HepG2 (cell line): ENCODE results near the gene ENAH. TPM values are rescaled to one million over a fixed set of nuclear protein-coding genes. Genes with fewer than 3 reads are reported as not detected.
A peak's percentile ranks its signal among the peaks of the same experiment; 100 is the strongest.

Source experiments
- CEBPB ChIP-seq: IDR thresholded peaks from 2 replicates; pipeline ENCODE4 v1.6.1; 2011; ENCODE audit warnings: low read depth, low read length, improper control_type of control experiment, borderline replicate concordance
- CEBPZ ChIP-seq: IDR thresholded peaks from 2 replicates; pipeline ENCODE4 v1.6.1; 2012; ENCODE audit warnings: low read length, improper control_type of control experiment
- CREBL2 ChIP-seq: sonication (generic); formaldehyde crosslinking; IDR thresholded peaks from 2 replicates; pipeline ENCODE4 v1.8.1; 2023; ENCODE audit warnings: missing genetic modification reagents, mild to moderate bottlenecking, borderline replicate concordance
- JUN ChIP-seq: sonication (generic); formaldehyde crosslinking; IDR thresholded peaks from 2 replicates; pipeline ENCODE4 v1.4.0; 2020; ENCODE audit warnings: mild to moderate bottlenecking, missing genetic modification reagents
- KDM3A ChIP-seq: IDR thresholded peaks from 2 replicates; pipeline ENCODE4 v1.6.1; 2018; ENCODE audit warnings: low read depth, missing compliant biosample characterization
- NFE2 ChIP-seq: sonication (generic); formaldehyde crosslinking; IDR thresholded peaks from 2 replicates; pipeline ENCODE4 v1.4.0; 2020; ENCODE audit warnings: missing genetic modification reagents
- POLR2A ChIP-seq, 2 experiments: IDR thresholded peaks; 2 replicates each; pipeline ENCODE4 v1.6.1; 2011; ENCODE audit warnings: low read depth in 2 of 2, low read length in 2 of 2, mild to moderate bottlenecking in 1 of 2, moderate library complexity in 1 of 2; ENCODE audit not compliant: insufficient read depth in 1 of 2
- POLR2G ChIP-seq: fragments of 200-400 bp; formaldehyde crosslinking; IDR thresholded peaks from 2 replicates; pipeline ENCODE4 v1.6.1; 2018; ENCODE audit warnings: mild to moderate bottlenecking, low read depth, low read length, moderate library complexity
- PTBP1 ChIP-seq: fragments of 200-400 bp; formaldehyde crosslinking; IDR thresholded peaks from 2 replicates; pipeline ENCODE4 v1.6.1; 2018; ENCODE audit warnings: low read length, low read depth; ENCODE audit not compliant: poor library complexity, severe bottlenecking
- RXRB ChIP-seq: IDR thresholded peaks from 2 replicates; pipeline ENCODE4 v1.6.1; 2016; ENCODE audit warnings: borderline replicate concordance, missing genetic modification reagents, missing compliant biosample characterization
- SP1 ChIP-seq, 2 experiments: fragments of 450-650 bp in 1 of 2; sonication (generic) in 1 of 2; formaldehyde crosslinking in 1 of 2; IDR thresholded peaks; 2 replicates each; pipeline versions ENCODE4 v1.4.0 to v1.6.1; 2016 to 2020; ENCODE audit warnings: missing genetic modification reagents in 1 of 2
- ZNF20 ChIP-seq: sonication (generic); formaldehyde crosslinking; IDR thresholded peaks from 2 replicates; pipeline ENCODE4 v1.4.0; 2020; ENCODE audit warnings: mild to moderate bottlenecking, moderate library complexity, missing genetic modification reagents
- ZNF280D ChIP-seq: sonication (generic); formaldehyde crosslinking; IDR thresholded peaks from 2 replicates; pipeline ENCODE4 v1.5.1; 2020; ENCODE audit warnings: mild to moderate bottlenecking, missing genetic modification reagents
- ZNF382 ChIP-seq: sonication (generic); formaldehyde crosslinking; IDR thresholded peaks from 2 replicates; pipeline ENCODE4 v1.5.0; 2020; ENCODE audit warnings: missing genetic modification reagents, mild to moderate bottlenecking, borderline replicate concordance
- ZNF451 ChIP-seq: sonication (generic); formaldehyde crosslinking; IDR thresholded peaks from 2 replicates; pipeline ENCODE4 v1.5.0; 2020; ENCODE audit warnings: mild to moderate bottlenecking, missing genetic modification reagents
- ZNF609 ChIP-seq: sonication (generic); formaldehyde crosslinking; IDR thresholded peaks from 2 replicates; pipeline ENCODE4 v1.4.0; 2020; ENCODE audit warnings: mild to moderate bottlenecking, missing genetic modification reagents, borderline replicate concordance
- ZNF724P ChIP-seq: sonication (generic); formaldehyde crosslinking; IDR thresholded peaks from 2 replicates; pipeline ENCODE4 v1.8.0; 2022; ENCODE audit warnings: missing genetic modification reagents, borderline replicate concordance
- ZSCAN20 ChIP-seq: sonication (generic); formaldehyde crosslinking; IDR thresholded peaks from 2 replicates; pipeline ENCODE4 v1.4.0; 2020; ENCODE audit warnings: missing genetic modification reagents, mild to moderate bottlenecking, borderline replicate concordance
- polyA plus RNA-seq, 8 experiments: library from polyadenylated mRNA; depleted of rRNA in 3 of 8; stranded (reverse) in 7 of 8; unstranded in 1 of 8; fragments of >200 nt; fragmentation: Illumina TruSeq in 4 of 8; extraction: Trizol in 4 of 8; gene quantifications; 2 replicates each; pipeline versions ENCODE4 v1.2.1 to v1.2.3, GENCODE V29; 2011 to 2016; ENCODE audit warnings: low read depth in 4 of 8, missing spikeins in 1 of 8, mixed read lengths in 1 of 8; ENCODE audit not compliant: insufficient read depth in 1 of 8
- total RNA-seq, 5 experiments: library from RNA; depleted of rRNA; stranded (reverse); fragments of >200 nt; fragmentation: Illumina TruSeq; extraction: Trizol; gene quantifications; 2 replicates each; pipeline ENCODE4 v1.2.3, GENCODE V29; 2016; ENCODE audit warnings: low read depth in 1 of 5

Gene ENAH
- total and polyA plus RNA-seq, 2 of the 13 experiments (the other 11 are each of a cell fraction or from before 2014, with no cell fraction given), result 22.1 to 58.3 TPM

GRCh38 chr1:225700164-225700821 lies 47.4 kb upstream of the ENAH start (continued):
- TF ChIP-seq ZNF609 (CRISPR knock-in tag) (peak; percentile 46; the same call in 1 of the 2 replicates), KDM3A (no peak), CREBL2 (no peak), CEBPB (peak; percentile 91), JUN (CRISPR knock-in tag) (peak; percentile 86; the same call in 1 of the 2 replicates), POLR2A (IDR thresholded peaks at IDR 0.05; ENCODE audit: insufficient read depth in 1 of 2, low read depth in 2 of 2, low read length in 2 of 2) (peak in 1 of 2 experiments; percentile 48; a peak in 1 of 4 replicates), SP1 (IDR thresholded peaks at IDR 0.05) (no peak), SP1 (CRISPR knock-in tag; IDR thresholded peaks at IDR 0.05) (no peak), ZSCAN20 (CRISPR knock-in tag) (no peak), ZNF382 (CRISPR knock-in tag) (no peak), PTBP1 (no peak), ZNF20 (no peak), NFE2 (CRISPR knock-in tag) (no peak), ZNF280D (CRISPR knock-in tag) (no peak), CEBPZ (no peak), ZNF451 (CRISPR knock-in tag) (no peak), ZNF724P (no peak), POLR2G (no peak), RXRB (CRISPR knock-in tag) (peak; percentile 81)
